ENCODE measurements around the gene ANO3.
"Not testable (repeated sequence)": the region's sequence is repeated elsewhere in the genome, so short reads cannot be mapped to it uniquely, and the experiment has no call there.

ANO3 gene

GRCh38 chr11:26579683-26580082, 247.8 kb downstream of the ANO3 start:
- no peak for DNase-seq

- DNase-seq = no peak
Observed at GRCh38 chr11:26580929-26581328, 249.0 kb downstream of the ANO3 start.

GRCh38 chr11:26583550-26583949, 251.6 kb downstream of the ANO3 start:
- no peak for DNase-seq

- DNase-seq = no peak
Observed at GRCh38 chr11:26584818-26585217, 252.9 kb downstream of the ANO3 start.

GRCh38 chr11:26587073-26587472, 255.1 kb downstream of the ANO3 start:
- no peak for DNase-seq

GRCh38 chr11:26593691-26594090, 261.8 kb downstream of the ANO3 start:
- no peak for DNase-seq

- DNase-seq = not testable (repeated sequence)
Observed at GRCh38 chr11:26595207-26595865, 263.4 kb downstream of the ANO3 start.

GRCh38 chr11:26597049-26597689, 265.2 kb downstream of the ANO3 start:
- DNase-seq = not testable (repeated sequence)

- no peak for DNase-seq
Observed at GRCh38 chr11:26597899-26598298, 266.0 kb downstream of the ANO3 start.

- DNase-seq = no peak
Observed at GRCh38 chr11:26599425-26599824, 267.5 kb downstream of the ANO3 start.

- no peak for DNase-seq
Observed at GRCh38 chr11:26599876-26600434, 268.0 kb downstream of the ANO3 start.

- DNase-seq = no peak
Observed at GRCh38 chr11:26607725-26608506, 276.0 kb downstream of the ANO3 start.

- DNase-seq = no peak
Observed at GRCh38 chr11:26608507-26609146, 276.7 kb downstream of the ANO3 start.

GRCh38 chr11:26613759-26614158, 281.8 kb downstream of the ANO3 start:
- DNase-seq = no peak

- no peak for DNase-seq
Observed at GRCh38 chr11:26618441-26618840, 286.5 kb downstream of the ANO3 start.

GRCh38 chr11:26620282-26621045, 288.5 kb downstream of the ANO3 start:
- DNase-seq = no peak

GRCh38 chr11:26621132-26621531, 289.2 kb downstream of the ANO3 start:
- DNase-seq = no peak

- no peak for DNase-seq
Observed at GRCh38 chr11:26622181-26622580, 290.3 kb downstream of the ANO3 start.

- no peak for DNase-seq
Observed at GRCh38 chr11:26623076-26623659, 291.2 kb downstream of the ANO3 start.

- DNase-seq = no peak
Observed at GRCh38 chr11:26626346-26626745, 294.4 kb downstream of the ANO3 start.

- no peak for DNase-seq
Observed at GRCh38 chr11:26632691-26633159, 300.8 kb downstream of the ANO3 start.

- DNase-seq = not testable (repeated sequence)
Observed at GRCh38 chr11:26643314-26643713, 311.4 kb downstream of the ANO3 start.
